M059J (cell line): ENCODE measurements around the gene IPO13. TPM values are rescaled to one million over a fixed set of nuclear protein-coding genes. Genes with fewer than 3 reads are reported as not detected.

Source experiments
- DNase-seq: peaks from one replicate; pipeline ENCODE4 v3.0.0-alpha.2; 2012; ENCODE audit warnings: low read depth
- total RNA-seq: library from RNA; depleted of rRNA; stranded (reverse); fragments of >200 nt; shearing (Covaris generic); gene quantifications from 2 replicates; pipeline ENCODE4 v1.2.3, GENCODE V29; 2014

The IPO13 gene
- total RNA-seq, 1 experiment from 2014 or later = 26.5 TPM

DNA sequence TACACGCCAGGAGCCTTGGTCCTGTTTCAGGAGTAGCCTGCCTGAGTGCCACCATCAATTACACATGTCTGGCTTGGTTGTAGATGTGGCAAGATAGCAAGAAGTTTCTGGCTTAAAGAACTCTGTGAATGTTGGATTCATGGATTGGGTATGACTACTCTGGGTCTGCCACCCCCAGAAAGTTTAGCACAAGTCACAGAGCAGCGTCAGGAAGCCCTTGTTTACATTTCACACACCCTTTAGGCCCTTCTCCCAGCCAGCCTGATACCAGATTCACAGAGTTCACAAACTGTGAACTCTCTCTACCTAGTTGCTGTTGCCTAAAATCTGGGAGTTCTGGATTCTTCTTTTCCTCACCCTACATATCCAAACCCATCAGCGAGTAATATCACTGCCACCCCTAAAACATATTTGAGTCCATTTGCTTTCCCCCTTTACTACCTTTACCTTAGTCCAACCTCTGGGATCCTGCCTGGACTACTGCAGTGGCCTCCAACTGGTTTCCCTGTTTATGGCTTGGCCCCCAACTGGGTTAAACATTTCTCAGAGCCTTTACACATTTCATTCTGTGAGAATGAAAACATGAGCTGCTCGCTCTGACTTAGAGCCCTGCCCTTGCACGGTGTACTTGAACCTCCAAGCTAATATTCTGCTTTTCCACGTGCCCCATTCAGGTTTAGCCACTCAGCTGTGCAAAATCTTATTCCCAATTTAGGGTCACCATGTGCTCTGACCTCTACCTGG is 40.6 kb downstream of the IPO13 start:
- no peak for DNase-seq

DNA sequence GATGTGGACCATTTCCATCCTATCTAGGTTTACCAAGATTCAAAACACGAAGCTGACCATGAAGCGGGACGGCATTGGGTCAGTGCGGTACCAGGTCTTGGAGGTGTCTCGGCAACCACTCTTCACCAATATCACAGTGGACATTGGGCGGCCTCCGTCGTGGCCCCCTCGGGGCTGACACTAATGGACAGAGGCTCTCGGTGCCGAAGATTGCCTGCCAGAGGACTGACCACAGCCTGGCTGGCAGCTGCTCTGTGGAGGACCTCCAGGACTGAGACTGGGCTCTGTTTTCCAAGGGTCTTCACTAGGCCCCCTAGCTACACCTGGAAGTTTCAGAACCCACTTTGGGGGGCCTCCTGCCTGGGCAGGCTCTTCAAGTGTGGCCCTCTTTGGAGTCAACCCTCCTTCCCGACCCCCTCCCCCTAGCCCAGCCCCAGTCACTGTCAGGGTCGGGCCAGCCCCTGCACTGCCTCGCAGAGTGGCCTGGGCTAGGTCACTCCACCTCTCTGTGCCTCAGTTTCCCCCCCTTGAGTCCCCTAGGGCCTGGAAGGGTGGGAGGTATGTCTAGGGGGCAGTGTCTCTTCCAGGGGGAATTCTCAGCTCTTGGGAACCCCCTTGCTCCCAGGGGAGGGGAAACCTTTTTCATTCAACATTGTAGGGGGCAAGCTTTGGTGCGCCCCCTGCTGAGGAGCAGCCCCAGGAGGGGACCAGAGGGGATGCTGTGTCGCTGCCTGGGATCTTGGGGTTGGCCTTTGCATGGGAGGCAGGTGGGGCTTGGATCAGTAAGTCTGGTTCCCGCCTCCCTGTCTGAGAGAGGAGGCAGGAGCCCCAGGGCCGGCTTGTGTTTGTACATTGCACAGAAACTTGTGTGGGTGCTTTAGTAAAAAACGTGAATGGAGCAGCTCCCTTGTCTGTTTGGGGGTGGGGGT is 43.8 kb downstream of the IPO13 start:
- DNase-seq = peak; percentile 36

GRCh38 chr1:43991200-43991475 is 44.4 kb downstream of the IPO13 start:
- no peak for DNase-seq

GRCh38 chr1:43991476-43992231 is 44.9 kb downstream of the IPO13 start, which contains the start of gene CCDC24:
Gene CCDC24, plus strand, starts transcription at chr1:43991599. Its CDS starts 280 bp downstream, at chr1:43991879.
- peak; percentile 92 for DNase-seq

DNA sequence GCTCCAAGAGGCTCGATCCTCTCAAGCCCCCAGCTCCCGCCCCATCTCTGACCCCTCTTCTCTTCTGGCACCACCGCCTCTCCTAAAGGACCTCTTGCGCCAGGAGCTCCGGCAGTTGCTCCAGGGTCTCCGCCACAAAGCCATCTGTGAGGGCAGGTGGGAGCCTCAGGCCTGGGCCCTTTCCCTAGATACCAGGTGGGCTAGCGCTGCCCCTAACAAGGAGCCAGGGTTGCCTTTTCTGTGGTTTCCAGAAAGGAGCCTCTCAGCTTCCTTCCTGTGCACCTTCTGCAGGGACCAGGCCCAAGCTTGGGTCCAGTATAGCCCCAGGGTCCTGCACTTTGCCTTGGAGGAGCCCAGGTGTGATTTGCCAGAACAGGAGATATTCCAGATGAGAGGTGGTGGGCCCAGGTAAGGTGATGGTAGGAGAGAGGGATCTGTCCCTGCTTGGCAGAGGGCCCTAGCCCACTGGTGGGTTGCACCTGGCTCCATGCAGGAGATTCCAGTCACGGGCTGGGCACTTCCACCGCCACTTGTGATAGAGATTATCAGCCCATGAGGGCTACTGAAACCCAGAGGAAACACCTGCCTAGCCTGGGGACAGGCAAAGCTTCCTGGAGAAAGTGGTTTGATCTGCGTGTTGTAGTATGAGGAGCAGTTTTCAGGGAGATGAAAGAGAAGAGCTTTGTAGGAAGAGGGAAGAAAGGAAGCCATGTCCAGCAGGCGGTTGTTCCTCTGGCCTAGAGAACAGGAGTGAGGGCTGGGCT is 45.7 kb downstream of the IPO13 start:
- no peak for DNase-seq

GRCh38 chr1:43993206-43993914 is 46.6 kb downstream of the IPO13 start:
- DNase-seq = no peak

DNA sequence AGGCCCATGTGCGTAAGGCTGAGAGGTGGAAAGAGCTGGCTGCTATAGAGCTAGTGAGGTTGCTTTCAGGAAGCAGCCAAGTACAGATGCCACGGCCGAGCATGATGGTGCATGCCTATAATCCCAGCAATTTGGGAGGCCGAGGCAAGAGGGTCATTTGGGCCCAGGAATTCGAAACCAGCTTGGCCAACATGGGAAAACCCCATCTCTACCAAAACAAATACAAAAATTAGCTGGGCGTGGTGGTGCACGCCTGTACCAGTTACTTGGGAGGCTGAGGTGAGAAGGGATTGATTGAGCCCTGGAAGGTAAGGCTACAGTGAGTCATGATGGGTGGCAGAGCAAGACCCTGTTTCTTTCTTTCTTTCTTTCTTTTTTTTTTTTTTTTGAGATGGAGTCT is 47.3 kb downstream of the IPO13 start:
- DNase-seq = no peak

DNA sequence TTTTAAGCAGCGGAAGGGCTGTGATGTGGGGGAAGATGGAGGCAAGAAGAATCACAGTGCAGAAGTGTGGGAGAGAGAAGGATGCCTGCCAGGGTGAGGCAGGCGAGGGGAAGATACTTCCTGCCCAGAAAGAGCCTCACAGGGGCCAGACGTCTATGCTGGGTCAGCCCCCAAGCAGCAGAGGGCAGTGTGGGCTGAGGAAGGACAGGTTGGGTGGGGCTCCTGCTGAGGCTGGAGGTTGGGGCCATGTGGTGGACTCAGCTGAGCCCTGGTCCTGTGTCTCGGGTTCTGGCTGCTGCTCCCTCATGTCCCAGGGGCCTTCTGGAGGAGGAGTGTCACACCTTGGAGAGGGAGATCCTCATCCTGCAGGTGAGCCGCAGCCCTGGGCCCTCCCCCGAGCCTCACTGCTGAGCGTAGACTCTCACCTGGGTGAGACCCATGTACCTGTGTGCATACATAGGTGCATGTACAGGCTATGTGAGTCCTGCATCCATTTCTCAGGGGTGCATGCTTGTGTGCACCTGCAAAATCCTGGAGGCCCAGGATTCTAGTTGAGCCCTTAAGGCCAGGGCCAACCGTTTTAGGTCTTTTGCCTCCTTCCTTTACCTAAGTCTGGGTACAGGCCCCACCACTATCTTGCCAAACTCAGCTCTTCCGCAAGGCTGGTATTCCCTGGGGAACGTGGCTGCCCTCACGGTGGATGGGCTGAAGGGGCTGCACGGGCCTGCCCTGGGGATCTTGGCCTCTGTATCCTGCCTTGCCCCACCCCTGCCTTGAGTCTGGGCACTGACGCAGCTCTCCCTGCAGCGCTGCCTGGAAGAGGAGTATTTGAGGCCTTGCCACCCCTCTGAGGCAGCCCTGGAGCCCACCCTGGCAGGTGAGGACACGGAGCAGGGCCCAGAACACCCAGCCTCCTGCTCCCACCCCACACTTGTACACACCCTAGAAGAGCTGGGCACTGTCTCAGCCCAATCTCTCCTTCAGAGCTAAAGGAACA is 48.3 kb downstream of the IPO13 start:
- peak; percentile 34 for DNase-seq

GRCh38 chr1:43995984-43996732 is 49.4 kb downstream of the IPO13 start:
- no peak for DNase-seq

DNA sequence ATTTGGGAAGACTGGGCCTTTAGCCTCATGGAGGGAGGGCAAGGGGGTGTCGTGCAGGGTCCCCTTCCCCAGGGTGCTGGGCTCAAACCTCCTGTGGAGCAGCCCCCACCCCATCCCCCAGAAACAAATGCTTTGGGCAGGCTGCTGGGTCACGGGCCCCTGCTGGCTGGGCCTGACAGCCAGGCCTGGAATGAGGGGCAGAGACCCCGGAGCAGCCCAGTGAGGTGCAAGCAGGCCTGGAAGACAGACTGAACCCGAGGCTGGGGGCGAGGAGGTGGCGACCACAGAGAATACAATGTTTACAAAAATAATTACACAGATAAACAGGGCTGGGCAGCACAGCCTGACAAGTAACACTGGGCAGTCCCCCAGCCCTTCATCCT is 50.0 kb downstream of the IPO13 start:
- DNase-seq = no peak

DNA sequence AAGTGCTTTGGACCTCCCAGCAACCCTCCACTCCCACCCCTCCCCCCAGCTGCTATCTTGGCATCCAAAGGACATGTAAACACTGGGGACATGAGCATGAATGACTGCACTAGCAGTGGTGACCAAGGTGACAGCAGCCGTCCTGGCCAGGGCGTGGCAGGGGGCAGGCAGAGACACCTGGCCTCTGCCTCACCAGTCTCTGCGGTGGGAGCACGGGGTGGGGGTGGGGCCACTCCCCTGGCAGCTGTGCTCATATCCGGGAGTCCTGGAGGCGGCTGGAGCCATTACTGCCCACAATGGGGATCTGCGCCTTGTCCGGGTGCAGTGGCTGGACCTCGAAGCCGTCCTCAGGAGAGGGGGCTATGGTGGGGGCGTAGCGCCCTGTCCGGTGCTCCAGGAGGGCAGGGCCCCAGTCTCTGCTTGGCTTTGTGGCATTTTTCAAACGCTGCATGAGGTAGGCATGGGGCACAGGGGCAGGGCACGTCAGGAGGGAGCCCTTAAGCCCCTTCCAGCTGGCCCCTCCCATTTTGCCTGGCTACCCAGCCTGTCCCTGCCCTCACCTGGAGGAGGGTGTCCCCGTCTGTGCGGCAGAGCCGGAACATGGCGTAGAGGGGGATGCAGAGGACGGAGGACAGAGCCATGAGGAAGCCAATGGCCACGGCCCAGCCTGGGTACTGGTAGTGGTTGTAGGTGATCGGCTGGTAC is 50.7 kb downstream of the IPO13 start:
- no peak for DNase-seq

GRCh38 chr1:43998000-43998378 is 51.2 kb downstream of the IPO13 start:
- DNase-seq = no peak

GRCh38 chr1:43999455-43999854 is 52.7 kb downstream of the IPO13 start:
- no peak for DNase-seq

DNA sequence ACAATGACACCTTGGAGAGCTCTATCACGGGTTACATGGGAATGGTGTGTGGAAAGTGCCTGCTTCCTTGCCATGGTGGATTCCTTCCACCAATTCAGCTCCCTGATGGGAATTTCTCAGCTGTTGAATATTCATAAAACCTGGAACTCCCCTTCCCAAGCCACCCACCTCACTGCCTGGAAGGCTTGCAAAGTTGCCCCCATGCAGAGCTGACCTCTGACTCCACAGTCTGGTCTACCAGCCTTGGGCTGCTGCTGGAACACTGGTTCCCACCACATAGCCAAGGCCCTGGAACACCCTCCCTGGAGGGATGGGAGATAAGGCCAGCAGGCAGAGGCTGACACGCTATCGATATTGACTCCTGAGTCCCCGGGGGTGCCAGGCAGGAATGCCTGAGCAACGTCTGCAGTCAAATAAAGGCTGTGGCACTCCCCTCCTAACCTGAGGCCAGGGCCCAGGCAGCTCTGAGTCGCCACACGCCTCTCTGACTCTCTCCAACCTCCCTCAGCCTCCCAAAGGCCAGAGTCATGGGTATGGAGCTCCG is 53.4 kb downstream of the IPO13 start:
- no peak for DNase-seq

DNA sequence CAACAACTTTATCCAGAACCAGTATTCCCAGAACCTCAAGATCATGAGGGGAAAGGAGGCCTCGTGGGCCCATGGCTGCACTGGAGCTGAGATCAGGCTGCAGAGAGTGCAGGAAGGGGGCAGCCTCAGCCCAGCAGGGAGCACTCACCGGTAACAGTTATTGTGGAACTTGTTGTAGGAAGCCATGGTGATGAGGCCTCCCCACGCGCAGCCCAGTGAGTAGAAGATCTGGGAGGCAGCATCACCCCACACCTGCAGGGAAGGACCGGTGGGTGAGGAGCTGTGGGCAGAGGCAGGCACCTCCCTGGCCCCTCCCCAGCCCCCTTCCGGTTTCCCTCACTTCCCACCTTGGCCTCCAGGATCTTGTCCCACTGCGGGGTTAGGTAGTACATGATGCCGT is 55.4 kb downstream of the IPO13 start:
- no peak for DNase-seq

DNA sequence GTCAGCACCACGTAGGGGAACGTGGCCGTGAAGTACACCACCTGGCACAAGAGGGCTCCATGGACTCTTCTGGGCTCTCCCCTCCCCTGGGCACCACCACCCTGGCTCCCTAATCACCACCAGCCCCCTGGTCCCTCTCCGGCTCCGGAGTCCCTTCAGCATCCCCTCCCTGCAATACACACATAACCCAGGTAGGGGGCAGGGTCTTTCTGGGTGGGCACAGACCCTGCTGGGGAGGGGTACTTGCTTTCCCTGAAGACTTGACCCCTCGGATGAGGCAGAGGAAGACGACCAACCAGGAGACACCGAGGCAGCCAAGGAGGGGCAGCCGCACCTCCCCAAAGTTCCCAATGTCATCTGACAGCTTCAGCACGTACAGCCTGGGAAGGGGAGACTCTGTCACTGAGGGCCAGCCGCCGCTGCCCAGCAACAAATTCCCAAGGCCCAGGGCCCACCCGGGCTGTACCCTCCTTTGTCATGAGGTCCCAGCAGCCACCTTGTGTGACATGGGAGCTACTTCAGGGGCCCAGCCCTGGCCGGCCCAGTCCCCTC is 55.9 kb downstream of the IPO13 start:
- no peak for DNase-seq

- DNase-seq = no peak
Observed at GRCh38 chr1:44008259-44008658, 61.5 kb downstream of the IPO13 start.
